NCI-H1694 treated with DMSO at 0.1 percent for 48 hours (cell line): ENCODE data around the gene ASTL.

ENCODE experiments used
- DNase-seq: peaks from one replicate; lab custom pipeline; 2025; lab: John Stamatoyannopoulos, UW

The ASTL gene

DNA sequence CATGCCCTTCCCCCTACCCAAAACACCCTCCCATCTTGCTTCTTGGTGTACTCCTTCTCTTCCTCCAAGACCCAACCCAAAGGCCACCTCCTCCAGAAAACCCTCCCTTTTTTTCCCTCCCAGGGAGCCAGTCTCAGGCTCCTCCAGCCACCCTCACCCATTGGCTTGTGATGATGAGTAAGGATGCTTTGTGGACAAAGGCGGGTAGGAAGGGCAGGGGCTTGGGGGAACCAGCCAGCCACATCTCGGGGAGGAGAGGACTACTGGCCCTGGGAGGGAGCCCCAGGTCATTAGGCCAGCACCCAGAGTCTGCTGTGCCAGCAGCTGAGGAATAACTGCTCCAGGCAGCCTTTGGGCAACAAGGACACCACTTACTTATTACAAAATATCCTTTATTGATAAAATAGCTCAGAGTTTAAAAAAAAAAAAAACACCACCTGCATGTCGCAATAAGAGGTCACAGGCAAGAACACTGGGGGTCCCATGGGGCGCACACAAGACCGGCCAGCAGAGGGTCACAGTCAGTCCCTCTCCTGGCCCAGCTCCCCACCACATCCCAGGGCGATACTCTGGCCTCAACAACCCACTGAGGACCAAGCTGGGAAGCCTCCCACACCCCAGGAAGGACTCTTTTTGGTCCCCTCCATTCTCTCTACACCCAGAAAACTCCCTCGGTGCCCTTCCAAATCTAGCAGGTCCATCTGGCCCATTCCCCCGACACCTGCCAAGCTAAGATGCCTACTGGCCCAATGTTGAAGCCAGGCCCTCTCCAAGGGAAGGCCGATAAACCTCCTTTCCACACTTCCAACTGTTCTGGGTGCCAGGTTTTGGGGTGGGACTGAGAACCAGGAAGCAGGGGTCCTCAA lies 25.6 kb downstream of the ASTL start:
- no peak for DNase-seq

DNA sequence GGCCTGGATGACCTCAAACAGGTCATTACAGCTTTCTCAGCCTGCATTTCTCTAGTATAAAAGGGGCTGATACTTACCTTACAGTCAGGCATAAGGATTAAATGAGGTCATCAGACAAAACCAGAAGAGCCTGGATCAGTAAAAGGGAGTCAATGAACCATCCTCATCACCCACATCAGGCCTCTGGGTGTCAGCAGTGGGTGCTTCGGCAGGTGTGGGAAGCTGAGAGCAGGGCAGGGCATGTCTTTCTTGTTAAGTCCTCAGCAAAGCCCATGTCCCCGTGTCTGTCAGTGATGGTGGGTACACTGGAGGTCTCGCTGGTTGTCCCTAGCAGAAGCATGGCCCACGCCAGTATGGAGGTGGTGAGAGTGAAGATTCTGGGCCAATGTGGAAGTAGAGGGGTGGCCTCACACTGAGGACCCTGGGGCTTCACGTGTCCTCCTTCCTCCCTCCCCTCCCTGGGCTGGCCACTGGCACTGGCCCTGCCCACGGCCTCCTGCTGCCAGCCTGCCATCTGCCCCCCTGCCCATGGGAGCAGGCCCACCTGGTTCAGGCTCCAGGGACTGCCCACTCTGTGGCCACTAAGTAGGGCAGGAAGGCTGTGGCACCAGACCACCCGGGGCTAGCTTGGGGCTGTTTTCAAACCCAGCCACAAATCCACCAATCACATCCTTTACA lies 26.3 kb downstream of the ASTL start:
- no peak for DNase-seq

DNA sequence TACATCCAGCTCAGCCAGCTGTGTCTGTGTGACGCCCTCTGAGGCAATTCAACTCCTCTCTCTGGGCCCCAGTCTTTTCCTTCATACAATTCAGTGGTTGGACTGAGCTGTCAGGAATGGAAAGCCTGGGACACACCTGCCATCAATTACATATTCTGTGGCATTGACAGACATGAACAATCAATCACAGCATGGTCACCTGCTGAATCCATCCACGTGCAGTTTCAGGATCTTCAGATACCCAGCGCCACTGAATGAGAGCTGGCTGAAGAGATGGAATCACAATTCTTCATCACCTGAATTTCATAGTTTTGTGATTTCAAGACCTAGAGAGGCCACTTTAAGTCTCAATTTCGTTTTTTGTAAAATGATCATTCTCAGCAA lies 27.1 kb downstream of the ASTL start:
- DNase-seq, result no peak

DNA sequence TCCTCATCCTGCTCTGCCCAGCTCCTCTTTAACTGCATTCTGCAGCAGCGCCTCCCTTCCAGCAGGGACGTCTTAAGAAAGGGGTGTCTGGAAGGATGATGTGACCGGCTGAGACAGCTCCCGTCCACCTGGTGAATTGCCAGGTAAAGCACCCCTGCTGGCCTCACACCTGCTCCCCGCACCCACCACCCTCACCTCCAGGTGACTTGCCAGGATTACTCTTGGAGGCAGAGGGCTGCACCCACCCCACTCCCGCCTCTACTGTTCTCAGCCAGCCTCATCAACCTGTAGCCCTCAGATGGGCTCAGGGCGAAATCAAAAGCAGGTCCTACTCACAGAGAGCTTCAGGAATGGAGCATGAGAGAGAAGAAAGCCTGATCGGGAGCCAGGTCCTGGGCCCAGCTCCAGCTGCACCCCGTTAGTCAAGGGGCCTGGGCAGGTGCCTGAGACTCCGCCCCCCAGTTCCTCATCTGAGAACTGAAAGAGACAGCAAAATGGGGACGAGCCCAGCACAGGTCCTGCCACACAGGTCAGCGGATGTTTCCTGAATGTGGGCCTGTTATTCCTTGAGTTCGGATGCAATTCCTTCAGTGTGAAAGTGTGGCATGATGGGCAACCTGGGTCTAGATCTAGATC lies 27.6 kb downstream of the ASTL start:
- no peak for DNase-seq

DNA sequence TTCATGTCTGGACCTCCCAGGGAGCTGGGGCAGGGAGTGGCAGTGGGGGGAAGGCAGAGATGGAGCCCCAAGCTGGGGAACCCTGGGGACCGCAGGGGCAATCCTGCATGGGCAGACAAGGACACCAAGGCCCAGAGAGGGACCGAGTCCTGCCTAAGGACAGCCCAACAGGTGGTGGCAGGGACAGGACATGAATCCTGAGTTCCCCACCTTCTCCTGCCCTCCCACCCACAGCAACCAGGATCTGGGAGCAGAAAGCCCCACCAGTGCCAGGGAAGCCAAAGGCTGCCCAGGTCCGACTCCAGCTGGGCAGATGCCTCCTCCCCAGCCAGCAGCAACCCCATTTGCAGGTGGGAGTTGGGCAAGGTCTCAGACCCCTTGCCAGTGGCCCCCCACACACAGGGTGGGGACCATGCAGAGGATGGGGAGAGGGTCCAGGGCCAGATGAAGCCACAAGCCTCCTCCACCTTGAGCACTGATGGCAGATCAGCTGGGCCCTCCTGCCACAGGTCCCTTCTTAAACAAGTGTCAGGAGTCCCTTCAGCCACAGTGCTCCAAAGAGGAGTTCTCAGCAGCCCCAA lies 28.3 kb downstream of the ASTL start:
- no peak for DNase-seq

DNA sequence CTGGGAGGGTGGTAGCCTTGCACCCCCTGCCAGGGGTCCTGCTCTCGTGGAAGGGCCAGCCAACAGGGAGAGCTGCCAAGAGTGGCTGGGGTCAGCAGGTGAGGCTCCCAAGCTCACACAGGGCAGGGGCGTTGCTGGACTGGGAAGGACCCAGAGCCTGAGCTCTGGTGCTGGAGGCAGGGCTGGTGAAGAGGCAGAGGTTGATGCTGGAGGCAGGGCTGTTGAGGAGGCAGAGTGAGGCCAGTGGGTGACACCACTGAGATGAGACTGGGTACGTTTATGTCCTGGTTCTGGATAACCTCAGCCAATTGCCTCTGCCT lies 29.0 kb downstream of the ASTL start:
- DNase-seq, result no peak

DNA sequence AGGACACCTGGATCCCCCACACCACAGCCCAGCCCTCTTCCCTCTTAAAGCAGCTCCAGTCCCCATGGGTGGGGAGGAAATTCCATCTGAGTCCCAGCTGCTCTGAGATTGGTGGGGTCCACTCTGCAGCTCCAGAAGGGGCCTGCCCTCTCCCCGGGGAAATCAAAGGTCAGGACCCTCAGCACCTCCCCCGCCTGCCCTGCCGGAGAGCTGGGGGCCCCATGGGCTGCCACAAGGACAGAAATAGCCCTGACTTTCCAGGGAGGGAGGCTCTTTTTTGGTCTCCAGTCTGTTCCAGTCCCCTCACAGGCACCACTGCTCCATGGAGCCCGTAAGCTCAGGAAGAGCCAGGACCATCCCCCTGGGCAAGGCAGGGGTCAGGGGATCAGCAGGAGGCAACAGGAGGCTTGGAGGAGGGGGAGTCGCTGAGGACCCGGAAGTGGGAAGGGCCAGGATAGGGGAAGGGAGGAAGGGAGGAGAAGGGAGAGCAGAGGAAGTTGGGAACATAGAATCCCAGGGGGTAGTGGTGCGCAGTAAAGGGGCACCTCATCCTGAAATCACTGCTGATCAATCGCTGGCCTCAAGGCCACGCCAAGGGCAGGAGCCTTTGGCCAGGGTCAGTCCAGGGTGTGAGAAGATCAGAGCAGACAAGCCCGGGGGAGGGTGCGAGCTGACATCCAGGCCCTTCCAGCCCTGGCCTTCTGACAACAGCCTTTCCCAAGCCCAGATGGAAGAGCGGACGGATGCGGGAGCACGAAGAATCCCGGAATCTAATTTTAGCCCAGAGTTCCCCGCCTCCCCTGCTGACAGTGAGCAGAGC lies 29.6 kb downstream of the ASTL start:
- DNase-seq, result no peak

DNA sequence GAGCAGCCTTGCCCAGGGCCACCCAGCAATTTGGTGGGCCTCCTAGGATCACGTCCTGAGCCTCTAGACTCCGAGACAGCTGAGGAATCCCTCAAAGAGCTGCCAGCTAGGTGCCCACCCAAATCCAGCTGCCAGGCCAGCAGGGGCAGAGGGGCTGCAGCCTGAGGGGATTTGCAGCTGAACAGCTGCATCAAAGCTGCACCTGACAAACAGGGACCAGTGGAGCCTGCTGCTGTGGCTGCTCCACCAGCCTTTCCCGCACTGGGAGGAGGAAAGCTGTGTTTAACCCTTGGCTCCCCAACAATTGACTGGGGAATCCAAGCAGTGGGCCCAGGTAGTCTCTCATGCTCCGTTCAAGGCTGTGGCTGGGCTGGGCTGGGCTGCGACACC lies 30.2 kb downstream of the ASTL start:
- no peak for DNase-seq

DNA sequence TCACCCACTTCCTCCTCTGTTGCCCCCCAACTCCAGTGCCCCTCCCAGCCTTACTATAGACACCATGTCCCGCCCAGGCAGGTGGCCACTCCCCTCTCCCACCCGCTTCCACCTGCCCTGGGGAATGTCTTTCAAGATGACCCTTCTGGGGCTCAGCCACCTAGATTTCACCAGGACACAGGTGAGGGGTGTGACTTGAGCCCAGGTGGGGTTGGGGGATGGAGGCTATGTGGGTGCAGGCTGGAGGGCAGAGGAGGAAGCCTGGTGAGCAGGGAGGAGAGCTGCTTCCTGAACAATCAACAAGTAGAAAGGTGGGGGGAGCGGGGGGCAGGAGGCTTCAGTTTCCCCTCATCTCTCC lies 30.6 kb downstream of the ASTL start:
- DNase-seq, result no peak

DNA sequence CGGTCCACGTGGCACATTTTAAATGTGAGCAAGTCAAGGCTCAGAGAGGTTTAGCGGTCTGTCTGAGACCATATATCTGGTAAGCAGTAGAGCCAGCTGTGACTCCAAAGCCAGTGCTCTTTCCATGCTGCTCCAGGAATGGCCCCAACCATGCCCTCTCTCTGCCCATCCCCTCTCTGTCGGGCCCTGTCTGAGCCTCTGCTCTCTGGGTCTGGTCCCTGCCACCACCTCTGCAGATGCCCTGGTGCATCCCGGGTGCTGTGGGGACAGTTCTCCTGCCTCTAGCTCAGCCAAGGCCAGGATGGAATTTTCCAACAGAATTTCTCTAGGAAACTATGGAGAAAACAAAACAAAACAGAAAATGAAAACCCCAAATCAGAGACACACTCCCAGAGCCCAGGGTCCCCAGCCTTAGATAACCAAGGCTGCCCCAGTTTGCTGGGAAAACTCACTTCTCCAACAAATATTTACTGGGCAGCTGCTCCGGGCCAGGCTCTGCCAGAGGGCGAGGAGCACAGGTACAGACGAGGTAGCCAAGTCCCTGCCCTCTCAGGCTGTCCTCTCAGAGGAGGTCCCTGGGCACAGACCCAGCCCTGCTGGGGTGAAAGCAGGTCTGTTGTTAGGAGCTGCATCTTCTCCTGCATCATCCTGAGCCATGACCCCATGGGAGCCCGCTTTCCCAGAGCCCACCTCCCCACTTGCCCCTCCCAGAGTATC lies 31.2 kb downstream of the ASTL start:
- no peak for DNase-seq

DNA sequence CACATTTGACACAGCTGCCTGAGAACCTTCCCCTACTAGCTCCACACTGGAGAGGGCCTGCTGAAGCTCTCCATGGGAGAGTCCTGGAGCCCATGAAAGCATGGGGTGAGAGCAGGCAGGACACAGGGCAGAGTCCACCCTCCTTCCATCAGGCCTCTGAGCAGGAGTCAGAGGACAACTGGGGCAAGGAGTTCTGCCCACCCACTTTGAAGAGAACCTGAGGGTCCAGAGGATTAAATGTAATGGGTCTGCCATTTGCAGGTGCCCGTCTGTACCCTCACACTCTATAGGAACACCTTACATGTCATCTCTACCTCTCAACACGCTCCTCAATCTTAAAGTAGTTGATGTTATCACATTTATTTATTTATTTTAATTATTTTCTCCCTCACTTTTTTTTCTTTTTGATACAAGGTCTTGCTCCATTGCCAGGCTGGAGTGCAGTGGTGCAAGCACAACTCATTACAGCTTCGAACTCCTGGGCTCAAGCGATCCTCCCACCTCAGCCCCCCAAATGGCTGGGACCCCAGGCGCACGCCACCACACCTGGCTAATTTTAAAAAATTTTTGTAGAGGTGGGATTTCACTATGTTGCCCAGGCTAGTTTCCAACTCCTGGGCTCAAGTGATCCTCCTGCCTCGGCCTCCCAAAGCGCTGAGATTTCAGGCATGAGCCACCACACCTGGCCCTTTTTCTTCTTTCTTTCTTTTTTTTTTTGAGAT lies 32.1 kb downstream of the ASTL start:
- no peak for DNase-seq

DNA sequence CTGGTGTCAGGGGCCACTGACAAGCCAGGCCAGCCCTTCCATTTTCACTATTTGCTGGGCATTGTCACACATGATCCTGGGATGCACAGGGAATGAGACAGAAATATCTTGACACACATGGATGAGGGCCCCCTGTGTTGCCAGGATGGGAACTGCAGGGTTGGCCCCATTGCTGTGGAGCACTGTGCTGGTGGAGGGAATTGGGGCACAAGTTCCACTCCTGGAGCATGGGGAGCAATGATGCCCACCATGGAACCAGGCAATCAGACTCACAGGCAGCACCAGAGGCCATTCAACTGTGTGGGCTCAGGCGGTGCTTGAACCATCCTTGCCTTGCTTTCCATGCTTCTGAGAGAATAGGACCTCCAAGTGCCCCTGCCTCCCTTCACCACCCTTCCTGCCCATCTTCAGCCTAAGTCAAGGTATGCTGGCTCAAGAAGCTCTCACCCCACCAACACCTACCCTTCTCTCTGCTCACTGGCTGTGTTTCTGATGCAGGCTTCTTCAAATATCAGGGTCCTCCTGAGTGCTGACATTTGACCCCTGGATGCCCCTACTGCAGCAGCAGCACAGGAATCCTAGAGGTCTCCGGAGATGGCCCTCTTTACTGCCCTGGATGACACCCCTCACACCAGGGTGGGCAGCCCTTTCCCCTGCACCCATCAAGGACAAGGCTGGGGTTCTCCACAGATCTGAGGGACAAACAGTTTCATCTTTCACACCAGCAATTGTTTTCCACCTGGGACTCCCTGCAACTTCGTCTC lies 33.0 kb downstream of the ASTL start:
- no peak for DNase-seq

DNA sequence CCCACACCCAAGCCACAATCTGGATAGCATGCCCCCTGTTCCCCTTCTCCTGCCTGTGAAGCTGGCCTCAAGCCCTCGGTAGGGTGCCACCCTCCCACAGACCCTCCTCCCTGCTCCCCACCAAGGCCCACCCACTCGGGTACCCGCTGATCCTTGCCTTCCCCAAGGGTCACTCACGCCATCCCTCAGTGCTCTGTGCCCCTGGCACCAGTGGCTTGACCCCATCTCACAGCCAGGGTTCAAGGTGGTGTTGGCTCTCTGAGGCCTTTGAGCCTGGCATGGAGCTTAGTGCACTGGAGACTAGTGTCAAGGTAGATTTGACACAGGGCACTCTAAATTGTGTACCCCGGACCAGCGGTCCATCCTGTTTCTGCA lies 33.8 kb downstream of the ASTL start:
- DNase-seq, result no peak

DNA sequence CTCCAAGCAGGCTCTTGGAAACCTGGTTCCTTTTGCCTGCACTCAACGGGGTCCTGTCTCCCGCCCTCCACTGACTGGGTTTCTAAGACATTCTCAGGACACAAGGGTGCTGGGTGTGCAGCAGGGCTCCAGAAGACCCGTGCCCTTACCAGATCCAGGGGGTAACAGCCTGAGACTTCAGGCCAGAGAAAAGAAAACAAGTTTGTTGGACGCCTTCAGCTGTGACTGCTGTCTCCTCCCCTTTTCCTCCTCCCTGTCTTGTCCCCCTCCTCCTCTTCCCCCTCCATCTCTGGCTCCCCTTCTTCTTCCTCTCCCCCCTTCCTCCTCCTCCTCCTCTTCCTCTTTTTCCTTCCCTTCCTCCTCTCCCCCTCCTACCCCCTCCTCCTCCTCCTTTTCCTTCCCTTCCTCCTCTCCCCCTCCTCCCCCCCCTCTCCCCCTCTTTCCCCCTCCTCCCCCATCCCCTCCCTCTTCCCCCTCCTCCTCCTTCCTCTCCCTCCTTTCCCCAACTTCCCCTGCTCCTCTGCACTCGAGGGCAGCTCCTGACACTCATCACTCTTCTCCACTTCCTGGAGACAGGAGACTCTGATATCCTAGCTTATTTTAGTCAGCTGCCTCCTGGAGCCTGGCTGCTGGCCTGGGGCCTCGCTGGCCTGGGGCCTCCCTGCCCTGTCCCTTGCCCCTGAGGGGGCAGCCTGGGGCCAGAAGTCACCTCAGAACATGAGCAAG lies 34.4 kb downstream of the ASTL start:
- no peak for DNase-seq

DNA sequence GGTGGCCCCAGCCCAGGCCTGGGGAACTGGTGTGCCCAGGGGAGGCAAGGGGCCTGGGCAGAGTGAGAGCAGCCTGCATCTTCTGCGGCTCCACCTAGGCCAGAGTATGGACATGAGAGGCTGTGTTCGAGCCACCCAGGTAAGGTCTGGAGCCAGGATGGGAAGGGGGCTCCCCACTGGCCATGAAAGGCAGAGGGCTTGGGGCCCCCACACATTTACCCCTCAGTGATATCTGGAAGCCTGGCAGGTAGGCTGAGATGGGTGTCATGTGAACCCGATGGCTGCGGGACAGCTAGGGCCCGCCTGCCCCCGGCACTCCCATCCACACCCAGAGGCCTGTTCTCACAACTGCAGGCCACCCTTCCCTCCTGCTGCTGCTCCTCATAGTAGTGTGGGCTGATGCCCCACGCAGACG lies 35.1 kb downstream of the ASTL start:
- no peak for DNase-seq

DNA sequence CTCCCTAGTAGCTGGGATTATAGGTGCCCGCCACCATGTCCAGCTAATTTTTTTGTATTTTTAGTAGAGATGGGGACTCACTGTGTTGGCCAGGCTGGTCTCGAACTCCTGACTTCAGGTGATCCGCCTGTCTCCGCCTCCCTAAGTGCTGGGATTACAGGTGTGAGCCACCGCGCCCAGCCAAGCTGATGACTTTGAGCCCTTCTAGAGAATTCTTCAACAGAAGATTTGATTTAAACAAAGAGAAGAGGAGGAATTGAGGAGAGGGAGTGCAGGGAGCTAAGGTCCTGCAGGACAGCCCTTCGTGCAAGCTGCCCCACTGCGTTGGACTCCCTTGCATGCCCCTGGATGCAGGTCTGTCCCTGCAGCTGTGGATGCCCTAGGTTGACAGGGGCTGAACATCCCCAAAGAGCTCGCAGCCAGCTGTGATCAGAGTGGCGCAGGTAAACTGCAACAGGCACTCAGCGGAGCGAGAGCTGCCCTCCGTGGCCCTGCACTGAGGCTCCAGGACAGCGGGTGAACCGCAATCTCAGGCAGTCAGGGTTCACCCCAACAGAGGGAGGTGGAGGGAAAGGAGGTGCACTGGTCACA lies 35.6 kb downstream of the ASTL start:
- no peak for DNase-seq

DNA sequence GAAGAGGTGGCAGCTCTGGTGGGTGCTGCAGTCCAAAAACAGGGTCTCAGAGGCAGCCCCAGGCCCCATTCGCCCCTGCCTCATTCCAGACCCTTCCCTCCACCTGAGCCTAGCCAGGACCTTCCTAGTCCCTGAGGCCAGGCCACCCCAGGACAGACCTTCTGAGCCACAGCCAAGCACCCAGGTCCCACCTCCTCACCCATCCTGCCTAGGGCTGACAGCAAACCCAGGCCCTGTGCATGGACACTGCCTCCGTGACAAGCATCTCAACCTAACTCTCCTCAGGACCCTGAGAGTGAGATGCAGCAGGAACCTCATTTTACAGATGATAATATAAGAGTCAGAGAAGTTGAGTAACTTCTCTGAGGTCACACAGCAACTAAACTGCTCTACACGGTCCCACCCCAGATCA lies 37.4 kb downstream of the ASTL start:
- DNase-seq, result no peak

DNA sequence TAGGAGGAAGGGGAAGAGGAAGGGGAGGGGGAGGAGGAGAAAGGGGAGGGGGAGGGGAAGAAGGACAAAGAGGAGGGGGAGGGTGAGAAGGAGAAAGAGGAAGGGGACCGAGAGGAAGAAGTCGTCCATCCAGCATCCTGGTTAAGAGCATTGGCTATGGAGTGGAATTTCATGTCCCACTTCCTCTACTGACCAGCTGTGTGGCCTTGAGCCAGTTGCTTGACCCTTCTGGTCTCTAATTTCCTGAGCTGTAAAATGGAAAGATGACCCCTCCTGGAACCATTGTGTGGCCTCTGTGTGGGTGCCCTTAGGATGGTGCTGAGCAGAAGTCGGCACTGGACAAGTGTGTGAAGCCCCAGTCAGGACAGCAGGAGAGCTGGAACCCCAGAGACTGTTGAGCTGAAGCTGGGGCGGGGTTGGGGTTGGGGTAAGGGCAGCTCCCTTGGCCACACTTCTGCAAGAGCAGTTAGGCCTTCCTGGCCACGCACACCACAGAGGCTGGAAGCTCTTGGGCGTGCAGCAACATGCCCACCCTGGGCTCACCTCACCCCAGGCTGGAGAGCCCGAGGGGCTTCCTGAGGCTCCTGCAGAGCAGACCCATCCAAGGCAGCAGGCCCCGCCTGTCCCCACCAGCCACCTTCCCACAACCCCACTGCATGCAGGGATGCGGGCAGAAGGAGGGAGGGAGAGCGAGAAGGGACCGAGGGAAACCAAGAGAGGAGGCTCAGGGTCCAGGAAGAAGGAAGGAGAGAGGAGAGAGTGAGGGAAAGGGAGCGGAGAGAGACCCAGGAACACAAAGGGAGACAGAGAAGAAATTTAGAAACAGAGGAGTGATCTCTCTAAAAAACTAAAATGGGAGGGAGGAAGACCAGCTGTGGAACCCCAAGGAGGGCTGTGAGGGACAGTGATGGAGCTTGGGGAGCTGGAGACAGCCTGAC lies 38.2 kb downstream of the ASTL start:
- no peak for DNase-seq
